Upper lobe of right lung (tissue), 1 donor: ENCODE measurements around the gene CDX1. TPM values are rescaled to one million over a fixed set of nuclear protein-coding genes. Genes with fewer than 3 reads are reported as not detected.

ENCODE experiments used
- ATAC-seq: fragments of 200-7000 bp; cut with Tn5 transposase; one replicate; pipeline ENCODE4 v1.9.1; 2020; ENCODE audit warnings: mild to moderate bottlenecking, moderate library complexity
- DNase-seq: peaks from one replicate; pipeline ENCODE4 v3.0.0-alpha.2; 2020
- H3K27ac ChIP-seq: fragments of 200-600 bp; one replicate; pipeline ENCODE4 v1.8.0; 2022
- H3K27me3 ChIP-seq: fragments of 200-600 bp; one replicate; pipeline ENCODE4 v1.8.0; 2022; ENCODE audit warnings: mild to moderate bottlenecking
- H3K36me3 ChIP-seq: fragments of 200-600 bp; one replicate; pipeline ENCODE4 v1.8.0; 2022
- H3K4me1 ChIP-seq: fragments of 200-600 bp; one replicate; pipeline ENCODE4 v1.8.0; 2022
- H3K4me3 ChIP-seq: fragments of 200-600 bp; one replicate; pipeline ENCODE4 v1.8.0; 2022; ENCODE audit warnings: mild to moderate bottlenecking
- H3K9me3 ChIP-seq: fragments of 200-600 bp; one replicate; pipeline ENCODE4 v1.8.0; 2022
- intact Hi-C: fragments of 100-400 bp; cut with DNase I; formaldehyde crosslinking; loops from one replicate; pipeline ENCODE4 v1.11.0; 2022
- total RNA-seq: library from RNA; stranded (reverse); fragmentation: NEBNext Ultra II Directional; extraction: Animal tissue kit (Norgen Biotek cat#: 25700); gene quantifications from one replicate; pipeline ENCODE4 v1.2.1, GENCODE V29; 2021
- TF ChIP-seq, protein P1 (sequence below): fragments of 200-600 bp; IDR thresholded peaks from one replicate; pipeline ENCODE4 v1.8.0; 2022; ENCODE audit warnings: antibody characterized with exemption
- donor health status: DM: no; HTN: yes; CAD: no; lungs with severe emphysema.

CDX1 gene
- total RNA-seq, 1 donor from 2014 or later: not detected

DNA sequence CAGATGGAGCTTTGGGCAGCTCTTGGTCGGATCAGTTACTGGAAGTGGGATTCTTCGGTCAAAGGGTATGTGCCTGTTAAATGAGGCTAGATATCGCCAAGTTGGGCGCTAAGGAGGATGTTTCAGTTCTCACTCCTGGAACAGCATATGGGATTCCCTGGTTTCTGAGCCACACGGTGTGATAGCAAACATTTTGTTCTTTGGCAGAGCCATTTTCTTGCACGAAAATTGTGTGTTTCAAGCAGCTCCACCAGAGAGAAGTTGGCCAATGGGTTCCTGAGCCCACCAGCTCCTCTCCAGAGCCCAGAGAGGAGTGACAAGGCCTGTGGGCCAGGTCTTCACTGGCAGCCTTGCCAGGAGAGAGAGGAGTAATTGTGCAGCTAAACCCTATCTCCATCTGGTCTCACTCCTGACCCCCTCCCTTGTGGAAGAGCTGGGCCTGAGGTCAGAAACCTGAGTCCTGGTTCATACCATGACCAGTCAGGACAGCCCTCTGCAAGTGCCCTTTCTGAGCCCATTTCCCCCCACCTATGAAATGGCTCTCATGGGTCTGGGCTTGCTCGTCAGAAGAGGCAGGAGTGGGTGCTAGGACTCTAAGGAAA is 12.5 kb downstream of the CDX1 start:
- H3K36me3 ChIP-seq: no peaks in the 10 kb centered on the region
- peaks cover 18% of the 10 kb centered on the region for H3K4me1 ChIP-seq
- ATAC-seq (no peak), DNase-seq (no peak)
- H3K4me3 ChIP-seq: no peak overlapping the region
- no peaks in the 10 kb centered on the region for H3K27me3 ChIP-seq
- H3K27ac ChIP-seq: peak overlapping the region; percentile 71
- intact Hi-C loops: no loop called here
- H3K9me3 ChIP-seq: no peaks in the 10 kb centered on the region
- TF ChIP-seq, protein P1, sequence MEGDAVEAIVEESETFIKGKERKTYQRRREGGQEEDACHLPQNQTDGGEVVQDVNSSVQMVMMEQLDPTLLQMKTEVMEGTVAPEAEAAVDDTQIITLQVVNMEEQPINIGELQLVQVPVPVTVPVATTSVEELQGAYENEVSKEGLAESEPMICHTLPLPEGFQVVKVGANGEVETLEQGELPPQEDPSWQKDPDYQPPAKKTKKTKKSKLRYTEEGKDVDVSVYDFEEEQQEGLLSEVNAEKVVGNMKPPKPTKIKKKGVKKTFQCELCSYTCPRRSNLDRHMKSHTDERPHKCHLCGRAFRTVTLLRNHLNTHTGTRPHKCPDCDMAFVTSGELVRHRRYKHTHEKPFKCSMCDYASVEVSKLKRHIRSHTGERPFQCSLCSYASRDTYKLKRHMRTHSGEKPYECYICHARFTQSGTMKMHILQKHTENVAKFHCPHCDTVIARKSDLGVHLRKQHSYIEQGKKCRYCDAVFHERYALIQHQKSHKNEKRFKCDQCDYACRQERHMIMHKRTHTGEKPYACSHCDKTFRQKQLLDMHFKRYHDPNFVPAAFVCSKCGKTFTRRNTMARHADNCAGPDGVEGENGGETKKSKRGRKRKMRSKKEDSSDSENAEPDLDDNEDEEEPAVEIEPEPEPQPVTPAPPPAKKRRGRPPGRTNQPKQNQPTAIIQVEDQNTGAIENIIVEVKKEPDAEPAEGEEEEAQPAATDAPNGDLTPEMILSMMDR: no peak

DNA sequence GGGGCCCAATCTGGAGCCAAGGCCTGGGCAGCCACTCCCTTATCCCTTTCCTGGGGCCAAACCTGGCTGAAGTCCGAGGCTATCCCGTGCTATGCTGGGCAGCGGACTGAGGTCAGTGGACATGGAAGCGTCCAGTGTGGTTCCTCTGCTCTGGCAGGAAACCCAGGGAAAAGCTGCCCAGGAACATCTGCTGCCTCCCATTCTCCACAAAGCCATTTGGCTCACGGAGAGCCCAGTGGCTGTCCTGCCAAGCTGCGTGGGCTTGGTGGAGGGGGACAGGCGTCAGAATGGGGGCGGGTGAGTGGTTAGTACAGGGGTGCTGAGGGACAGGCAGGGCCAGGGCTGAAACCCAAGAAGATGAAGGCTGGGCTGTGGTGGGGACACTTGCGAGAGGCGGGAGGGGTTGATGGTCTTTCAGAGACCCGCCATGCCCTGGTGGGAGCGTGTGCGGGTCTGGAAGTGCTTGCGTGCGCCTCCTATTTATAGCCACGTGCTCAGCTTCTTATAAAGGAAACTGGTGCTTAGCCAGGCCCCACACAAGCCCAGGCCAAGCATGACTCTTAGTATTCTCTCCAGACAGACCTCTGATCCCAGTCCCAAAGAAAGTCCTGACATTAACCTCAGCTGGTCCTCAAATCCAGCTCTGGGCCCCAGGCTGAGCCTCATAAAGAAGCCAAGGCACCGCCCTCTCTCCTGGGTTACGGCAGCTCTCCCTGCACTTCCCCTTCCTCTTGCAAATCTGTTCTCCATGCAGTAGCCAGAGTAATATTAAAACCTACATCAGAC is 13.9 kb downstream of the CDX1 start:
- H3K4me1 ChIP-seq: peaks cover 18% of the 10 kb centered on the region
- TF ChIP-seq, protein P1: no peak
- ATAC-seq (peak; percentile 55), DNase-seq (peak; percentile 73)
- H3K9me3 ChIP-seq: no peaks in the 10 kb centered on the region
- no peaks in the 10 kb centered on the region for H3K27me3 ChIP-seq
- peak overlapping the region; percentile 71 for H3K27ac ChIP-seq
- no peaks in the 10 kb centered on the region for H3K36me3 ChIP-seq
- intact Hi-C loops: no loop called here
- no peak overlapping the region for H3K4me3 ChIP-seq

DNA sequence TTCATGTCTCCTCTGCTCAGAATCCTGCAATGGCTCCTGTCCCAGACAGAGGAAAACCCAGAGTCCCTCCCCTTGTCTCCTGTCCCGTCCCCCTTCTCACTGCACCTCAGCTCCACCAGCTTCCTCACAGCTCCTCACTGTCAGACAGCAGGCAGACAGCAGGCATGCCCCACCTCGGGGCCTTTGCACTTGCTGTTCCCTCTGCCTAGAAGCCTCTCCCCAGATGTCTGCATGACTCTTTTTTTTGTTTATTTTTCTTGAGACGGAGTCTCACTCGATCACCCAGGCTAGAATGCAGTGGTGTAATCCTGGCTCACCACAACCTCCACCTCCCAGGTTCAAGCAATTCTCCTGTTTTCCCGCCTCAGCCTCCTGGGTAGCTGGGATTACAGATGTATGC is 14.4 kb downstream of the CDX1 start:
- Histone ChIP-seq H3K4me1 (peaks cover 18% of the 10 kb centered on the region), H3K27ac (peak overlapping the region; percentile 71), H3K9me3 (no peaks in the 10 kb centered on the region), H3K4me3 (no peak overlapping the region), H3K27me3 (no peaks in the 10 kb centered on the region), H3K36me3 (no peaks in the 10 kb centered on the region)
- ATAC-seq (peak; percentile 4), DNase-seq (no peak)
- intact Hi-C loops: no loop called here
- TF ChIP-seq, protein P1: no peak

DNA sequence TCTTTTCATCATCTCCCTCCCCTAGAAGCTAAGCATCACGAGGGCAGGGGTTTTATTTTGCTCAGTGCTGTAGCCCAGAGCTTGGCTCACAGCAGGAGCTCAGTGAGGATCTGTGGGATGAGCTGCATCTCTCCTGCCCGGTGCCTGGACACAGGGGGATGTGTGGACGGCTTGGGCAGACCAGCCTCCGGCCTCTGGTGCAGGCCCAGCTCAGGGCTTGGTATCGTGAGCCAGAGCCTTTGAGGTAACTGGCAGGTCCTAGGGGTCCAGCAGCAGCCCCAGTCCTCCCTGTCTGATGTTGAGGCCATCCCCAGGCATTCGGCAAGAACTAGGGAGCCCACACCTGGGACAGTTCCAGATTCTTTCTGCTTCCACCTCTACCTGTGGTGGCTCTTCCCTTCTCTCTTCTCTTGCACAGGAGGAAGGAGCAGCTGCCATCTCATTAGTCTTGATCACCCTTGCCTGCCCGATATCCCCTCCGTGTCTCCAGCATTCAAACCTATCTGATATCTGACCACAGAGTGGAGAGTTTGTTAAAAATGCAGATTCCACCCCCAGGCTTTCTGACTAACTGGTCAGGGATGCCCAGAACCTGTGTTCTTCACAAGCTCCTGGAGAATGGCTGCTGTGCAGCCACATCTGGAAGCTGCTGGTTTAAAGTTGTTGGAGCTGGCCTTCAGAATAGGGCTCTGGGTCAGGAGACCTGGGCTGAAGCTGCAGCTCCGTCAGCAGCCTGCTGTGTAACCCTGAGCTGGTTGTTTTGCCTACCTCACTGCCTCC is 15.4 kb downstream of the CDX1 start:
- DNase-seq: no peak
- intact Hi-C loops: no loop called here

DNA sequence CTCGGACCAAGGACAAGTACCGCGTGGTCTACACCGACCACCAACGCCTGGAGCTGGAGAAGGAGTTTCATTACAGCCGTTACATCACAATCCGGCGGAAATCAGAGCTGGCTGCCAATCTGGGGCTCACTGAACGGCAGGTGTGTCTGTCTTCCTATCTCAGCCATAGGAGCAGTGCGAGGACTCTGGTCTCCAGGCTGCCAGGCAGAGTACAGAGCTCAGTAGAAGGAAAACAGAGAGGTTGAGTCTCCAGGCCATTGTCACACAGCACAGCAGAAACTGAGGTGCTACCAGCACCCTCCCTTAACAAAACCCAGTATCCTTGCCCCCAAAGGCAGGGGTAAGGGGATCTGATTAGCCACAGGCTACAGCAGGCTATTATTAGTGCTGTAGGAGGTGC is 16.2 kb downstream of the CDX1 start:
- Histone ChIP-seq H3K9me3 (no peaks in the 10 kb centered on the region), H3K4me1 (peaks cover 18% of the 10 kb centered on the region), H3K4me3 (no peak overlapping the region), H3K36me3 (no peaks in the 10 kb centered on the region), H3K27me3 (no peaks in the 10 kb centered on the region), H3K27ac (no peak overlapping the region)
- TF ChIP-seq, protein P1: no peak
- intact Hi-C loops: no loop called here
- DNase-seq (no peak), ATAC-seq (no peak)

More for the DNA sequence above, 15.4 kb downstream of the CDX1 start:
- H3K9me3 ChIP-seq: no peaks in the 10 kb centered on the region
- H3K27ac ChIP-seq: peak overlapping the region; percentile 71
- peaks cover 18% of the 10 kb centered on the region for H3K4me1 ChIP-seq
- no peaks in the 10 kb centered on the region for H3K36me3 ChIP-seq
- ATAC-seq: no peak
- no peaks in the 10 kb centered on the region for H3K27me3 ChIP-seq
- H3K4me3 ChIP-seq: no peak overlapping the region
- TF ChIP-seq, protein P1: no peak
